Measurements from ENCODE around the gene IL18R1. TPM values are rescaled to one million over a fixed set of nuclear protein-coding genes. Genes with fewer than 3 reads are reported as not detected.
"Not testable (repeated sequence)": the region's sequence is repeated elsewhere in the genome, so short reads cannot be mapped to it uniquely, and the experiment has no call there.

Gene IL18R1
- total RNA-seq, 1 donor = 4.0 TPM

DNA sequence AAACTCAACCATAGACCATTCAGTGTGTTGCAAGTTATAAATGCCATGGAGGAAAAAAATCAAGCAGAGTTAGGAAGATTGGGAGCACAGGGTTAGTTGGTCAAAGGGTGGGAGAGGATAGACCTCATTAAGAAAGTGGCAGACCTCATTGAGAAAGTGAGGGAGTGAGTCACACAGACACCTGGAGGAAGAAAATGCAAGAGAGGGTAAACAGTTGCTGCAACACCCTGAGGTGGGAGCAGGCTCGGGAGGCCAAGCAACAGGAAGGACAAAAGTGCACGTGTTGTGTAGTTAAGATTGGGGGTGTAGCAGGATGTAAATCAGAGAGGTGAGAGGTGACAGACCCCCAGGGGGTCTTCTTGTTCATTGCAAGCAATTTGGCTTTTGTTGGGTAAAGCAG is 37.9 kb upstream of the IL18R1 start:
- Histone ChIP-seq H3K27me3 (ENCODE audit: insufficient read depth, low read length) (peaks cover 5% of the 10 kb centered on the region), H3K4me2 (ENCODE audit: insufficient read depth, low read length) (no peak overlapping the region), H2AFZ (ENCODE audit: low read length) (no peak overlapping the region), H3K4me3 (ENCODE audit: insufficient read depth, low read length) (no peak overlapping the region), H3K79me2 (ENCODE audit: insufficient read depth, low read length) (no peaks in the 10 kb centered on the region), H4K20me1 (ENCODE audit: insufficient read depth, low read length) (no peaks in the 10 kb centered on the region), H3K36me3 (ENCODE audit: insufficient read depth, low read length) (no peaks in the 10 kb centered on the region), H3K9me3 (ENCODE audit: low read depth, low read length) (no peaks in the 10 kb centered on the region), H3K27ac (ENCODE audit: low read depth, low read length) (no peak overlapping the region), H3K4me1 (ENCODE audit: insufficient read depth, low read length) (peaks cover 10% of the 10 kb centered on the region)
- no peak for DNase-seq (ENCODE audit: insufficient read length, low spot score, missing footprints)
- TF ChIP-seq, protein P1, sequence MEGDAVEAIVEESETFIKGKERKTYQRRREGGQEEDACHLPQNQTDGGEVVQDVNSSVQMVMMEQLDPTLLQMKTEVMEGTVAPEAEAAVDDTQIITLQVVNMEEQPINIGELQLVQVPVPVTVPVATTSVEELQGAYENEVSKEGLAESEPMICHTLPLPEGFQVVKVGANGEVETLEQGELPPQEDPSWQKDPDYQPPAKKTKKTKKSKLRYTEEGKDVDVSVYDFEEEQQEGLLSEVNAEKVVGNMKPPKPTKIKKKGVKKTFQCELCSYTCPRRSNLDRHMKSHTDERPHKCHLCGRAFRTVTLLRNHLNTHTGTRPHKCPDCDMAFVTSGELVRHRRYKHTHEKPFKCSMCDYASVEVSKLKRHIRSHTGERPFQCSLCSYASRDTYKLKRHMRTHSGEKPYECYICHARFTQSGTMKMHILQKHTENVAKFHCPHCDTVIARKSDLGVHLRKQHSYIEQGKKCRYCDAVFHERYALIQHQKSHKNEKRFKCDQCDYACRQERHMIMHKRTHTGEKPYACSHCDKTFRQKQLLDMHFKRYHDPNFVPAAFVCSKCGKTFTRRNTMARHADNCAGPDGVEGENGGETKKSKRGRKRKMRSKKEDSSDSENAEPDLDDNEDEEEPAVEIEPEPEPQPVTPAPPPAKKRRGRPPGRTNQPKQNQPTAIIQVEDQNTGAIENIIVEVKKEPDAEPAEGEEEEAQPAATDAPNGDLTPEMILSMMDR (IDR thresholded peaks at IDR 0.05; ENCODE audit: extremely low read depth, low read depth, low read length) = no peak

DNA sequence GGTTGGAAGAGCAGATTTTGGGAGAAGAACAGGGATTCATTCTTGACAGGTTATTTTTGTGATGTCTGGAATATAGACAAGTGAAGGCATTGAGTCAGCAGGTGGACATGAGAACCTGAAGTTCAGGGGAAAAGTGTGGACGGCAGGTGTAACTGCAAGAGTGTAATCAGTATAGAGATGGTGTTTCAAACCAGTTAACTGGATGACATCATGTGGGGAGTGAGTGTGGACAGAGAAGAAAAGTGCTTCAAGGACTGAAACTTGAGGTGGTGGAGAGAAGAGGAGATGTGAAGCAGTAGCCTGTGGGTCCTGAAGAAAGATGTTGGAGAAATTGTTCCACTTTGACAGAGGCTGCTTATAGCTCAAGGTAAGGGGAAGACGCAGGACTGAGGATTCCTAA is 37.2 kb upstream of the IL18R1 start:
- H3K79me2 ChIP-seq (ENCODE audit: insufficient read depth, low read length) = no peaks in the 10 kb centered on the region
- H3K4me3 ChIP-seq (ENCODE audit: insufficient read depth, low read length) = no peak overlapping the region
- H3K4me1 ChIP-seq (ENCODE audit: insufficient read depth, low read length) = peaks cover 4% of the 10 kb centered on the region
- H2AFZ ChIP-seq (ENCODE audit: low read length) = no peak overlapping the region
- TF ChIP-seq, protein P1 (IDR thresholded peaks at IDR 0.05; ENCODE audit: extremely low read depth, low read depth, low read length) = no peak
- DNase-seq (ENCODE audit: insufficient read length, low spot score, missing footprints) = no peak
- H3K36me3 ChIP-seq (ENCODE audit: insufficient read depth, low read length) = no peaks in the 10 kb centered on the region
- H3K4me2 ChIP-seq (ENCODE audit: insufficient read depth, low read length) = no peak overlapping the region
- H4K20me1 ChIP-seq (ENCODE audit: insufficient read depth, low read length) = no peaks in the 10 kb centered on the region
- no peak overlapping the region for H3K27ac ChIP-seq (ENCODE audit: low read depth, low read length)
- H3K9me3 ChIP-seq (ENCODE audit: low read depth, low read length) = no peaks in the 10 kb centered on the region
- peaks cover 5% of the 10 kb centered on the region for H3K27me3 ChIP-seq (ENCODE audit: insufficient read depth, low read length)

DNA sequence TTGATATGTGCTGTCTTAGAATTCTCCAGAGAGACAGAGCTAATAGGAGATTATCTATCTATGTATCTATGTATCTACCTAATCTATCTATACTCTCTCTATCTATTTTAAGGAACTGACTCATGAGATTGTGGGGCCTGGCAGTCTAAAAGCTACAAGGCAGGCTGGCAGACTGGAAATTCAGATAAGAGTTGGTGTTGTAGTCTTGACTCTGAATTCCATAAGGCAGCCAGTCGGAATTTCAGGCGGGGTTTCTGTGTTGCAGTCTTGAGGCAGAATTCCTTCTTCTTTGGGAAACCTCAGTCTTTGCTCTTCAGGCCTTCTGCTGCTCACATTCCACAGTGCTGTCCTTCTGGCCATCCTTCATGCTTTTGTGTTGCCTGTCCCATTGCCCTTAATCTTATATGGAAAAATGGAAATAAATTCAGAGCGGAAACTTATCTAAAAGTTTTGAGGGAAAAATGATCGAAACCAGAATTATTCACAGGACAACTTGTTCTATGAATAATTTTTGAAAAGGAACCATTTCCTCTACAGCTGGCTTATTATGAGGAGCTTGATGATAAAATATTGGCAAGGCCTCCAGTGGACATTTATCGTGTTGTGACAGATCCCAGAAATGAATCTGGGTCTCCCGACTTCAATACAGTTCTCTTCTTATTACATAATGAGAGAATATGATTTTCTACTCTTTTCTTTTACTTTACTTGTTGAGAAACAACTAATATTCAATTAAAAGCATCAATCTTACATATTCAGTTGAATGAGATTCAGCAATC is 33.5 kb upstream of the IL18R1 start:
- Histone ChIP-seq H3K36me3 (ENCODE audit: insufficient read depth, low read length) (no peaks in the 10 kb centered on the region), H3K4me2 (ENCODE audit: insufficient read depth, low read length) (no peak overlapping the region), H3K4me3 (ENCODE audit: insufficient read depth, low read length) (no peak overlapping the region), H2AFZ (ENCODE audit: low read length) (no peak overlapping the region), H4K20me1 (ENCODE audit: insufficient read depth, low read length) (no peaks in the 10 kb centered on the region), H3K4me1 (ENCODE audit: insufficient read depth, low read length) (no peaks in the 10 kb centered on the region), H3K9me3 (ENCODE audit: low read depth, low read length) (no peaks in the 10 kb centered on the region), H3K79me2 (ENCODE audit: insufficient read depth, low read length) (no peaks in the 10 kb centered on the region), H3K27ac (ENCODE audit: low read depth, low read length) (no peak overlapping the region), H3K27me3 (ENCODE audit: insufficient read depth, low read length) (peaks cover 5% of the 10 kb centered on the region)
- peak; percentile 10 for DNase-seq (ENCODE audit: insufficient read length, low spot score, missing footprints)
- TF ChIP-seq, protein P1 (IDR thresholded peaks at IDR 0.05; ENCODE audit: extremely low read depth, low read depth, low read length) = no peak

DNA sequence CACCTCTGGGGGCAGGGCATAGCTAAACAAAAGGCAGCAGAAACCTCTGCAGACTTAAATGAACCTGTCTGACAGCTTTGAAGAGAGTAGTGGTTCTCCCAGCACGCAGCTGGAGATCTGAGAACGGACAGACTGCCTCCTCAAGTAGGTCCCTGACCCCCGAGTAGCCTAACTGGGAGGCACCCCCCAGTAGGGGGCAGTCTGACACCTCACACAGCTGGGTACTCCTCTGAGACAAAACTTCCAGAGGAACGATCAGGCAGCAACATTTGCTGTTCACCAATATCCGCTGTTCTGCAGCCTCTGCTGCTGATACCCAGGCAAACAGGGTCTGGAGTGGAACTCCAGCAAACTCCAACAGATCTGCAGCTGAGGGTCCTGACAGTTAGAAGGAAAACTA is 30.7 kb upstream of the IL18R1 start:
- H3K36me3 ChIP-seq (ENCODE audit: insufficient read depth, low read length) = not testable (repeated sequence)

More for the DNA sequence above, 30.7 kb upstream of the IL18R1 start:
- not testable (repeated sequence) for H3K9me3 ChIP-seq (ENCODE audit: low read depth, low read length); H3K4me1 ChIP-seq (ENCODE audit: insufficient read depth, low read length); H3K27me3 ChIP-seq (ENCODE audit: insufficient read depth, low read length); H3K4me2 ChIP-seq (ENCODE audit: insufficient read depth, low read length); H2AFZ ChIP-seq (ENCODE audit: low read length); H3K4me3 ChIP-seq (ENCODE audit: insufficient read depth, low read length); H3K27ac ChIP-seq (ENCODE audit: low read depth, low read length); H3K79me2 ChIP-seq (ENCODE audit: insufficient read depth, low read length); DNase-seq (ENCODE audit: insufficient read length, low spot score, missing footprints); H4K20me1 ChIP-seq (ENCODE audit: insufficient read depth, low read length)
